Stimulated activated CD4-positive, alpha-beta T cell treated with anti-CD3 and anti-CD28 coated beads, TNF-alpha, amount 100 ng/mL, for 24 hours (primary cell): Measurements from ENCODE around the gene LRRTM1.

Source experiments
- DNase-seq, 3 experiments: peaks; one replicate each; pipeline ENCODE4 v3.0.0-alpha.2; 2020; ENCODE audit warnings: low read depth in 3 of 3

The LRRTM1 gene

GRCh38 chr2:80302314-80303005 lies 2.1 kb downstream of the LRRTM1 start:
- no peak for DNase-seq

DNA sequence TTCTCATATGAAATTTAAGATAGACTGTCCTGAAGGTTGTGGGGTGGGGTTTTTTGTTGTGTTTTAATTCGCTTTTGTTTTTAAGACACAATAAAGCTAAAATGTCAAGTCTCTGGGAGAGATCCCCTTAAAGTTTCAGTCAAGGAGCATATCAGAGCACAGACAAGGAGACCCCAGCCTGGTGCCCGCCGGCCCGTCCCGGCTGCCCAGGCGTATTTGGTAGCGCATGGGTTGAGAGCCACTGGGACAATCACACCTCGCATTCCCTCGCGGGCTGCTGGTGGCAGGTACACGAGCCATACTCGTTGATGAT lies 2.6 kb downstream of the LRRTM1 start:
- no peak for DNase-seq

- DNase-seq: no peak
Observed at GRCh38 chr2:80300954-80301353, 3.6 kb downstream of the LRRTM1 start.

GRCh38 chr2:80300346-80300745 lies 4.2 kb downstream of the LRRTM1 start:
- no peak for DNase-seq

- DNase-seq: no peak
Observed at GRCh38 chr2:80299661-80300060, 4.9 kb downstream of the LRRTM1 start.

DNA sequence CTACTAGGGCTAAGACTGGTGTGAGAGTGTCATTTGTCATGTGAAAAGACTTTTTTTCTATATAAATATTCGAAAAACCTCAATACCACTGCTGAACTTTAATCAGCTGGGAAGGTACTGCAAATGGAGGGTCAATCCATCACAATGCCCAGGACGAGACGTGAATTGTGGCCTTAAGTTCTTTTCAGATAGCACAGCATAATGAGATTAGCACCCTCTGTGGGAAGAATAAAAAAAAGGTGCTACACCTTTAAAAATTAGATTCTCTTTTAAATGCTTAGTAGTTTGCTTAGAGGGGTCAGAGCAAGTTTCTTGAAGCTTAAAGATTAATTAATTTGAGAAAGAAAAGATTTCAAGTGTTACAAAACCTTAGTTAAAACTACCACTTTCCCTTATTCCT lies 5.6 kb downstream of the LRRTM1 start:
- DNase-seq: no peak

GRCh38 chr2:80293039-80293438 lies 11.5 kb downstream of the LRRTM1 start:
- no peak for DNase-seq

GRCh38 chr2:80292474-80292873 lies 12.1 kb downstream of the LRRTM1 start:
- no peak for DNase-seq

- no peak for DNase-seq
Observed at GRCh38 chr2:80291656-80292055, 12.9 kb downstream of the LRRTM1 start.

DNA sequence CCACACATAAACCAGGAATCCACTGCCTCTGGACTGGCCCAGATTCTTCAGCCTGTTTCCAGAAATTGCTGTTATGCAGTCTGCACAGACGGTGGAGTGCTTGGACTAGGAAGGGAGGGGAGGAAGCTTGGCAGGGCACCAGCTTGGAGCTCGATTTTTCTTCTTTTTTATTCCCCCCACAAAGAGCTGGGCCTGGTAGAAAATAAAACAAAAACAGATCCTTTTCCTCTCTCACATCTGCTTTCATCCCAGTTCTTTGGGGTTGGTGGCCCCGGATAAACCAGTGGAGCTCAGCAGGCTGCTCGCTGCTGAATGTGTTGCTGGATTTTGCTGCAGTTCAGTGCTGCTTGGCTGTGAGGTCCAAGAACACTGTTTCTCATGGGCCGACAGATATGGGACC lies 16.0 kb downstream of the LRRTM1 start:
- no peak for DNase-seq

DNA sequence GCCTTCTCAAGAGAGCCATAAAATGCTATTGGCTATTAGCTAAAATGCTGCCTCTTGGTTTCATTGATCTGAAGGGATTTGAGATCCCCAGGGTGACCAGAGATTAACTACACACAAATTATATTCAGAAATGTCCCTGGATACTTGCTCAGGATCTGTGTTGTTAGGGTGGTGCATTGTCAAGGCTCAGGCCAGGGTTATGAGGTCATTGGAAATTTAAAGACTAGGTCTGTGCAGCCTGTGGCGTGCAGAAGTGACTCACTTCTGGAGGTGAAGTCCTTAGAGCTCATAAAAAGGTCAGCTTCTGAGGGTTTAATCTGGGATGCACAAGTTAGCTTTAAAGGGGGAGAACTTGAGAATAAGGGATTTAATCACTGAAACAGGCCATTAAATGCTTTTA lies 23.5 kb downstream of the LRRTM1 start:
- no peak for DNase-seq

- DNase-seq: no peak
Observed at GRCh38 chr2:80280598-80280997, 24.0 kb downstream of the LRRTM1 start.

DNA sequence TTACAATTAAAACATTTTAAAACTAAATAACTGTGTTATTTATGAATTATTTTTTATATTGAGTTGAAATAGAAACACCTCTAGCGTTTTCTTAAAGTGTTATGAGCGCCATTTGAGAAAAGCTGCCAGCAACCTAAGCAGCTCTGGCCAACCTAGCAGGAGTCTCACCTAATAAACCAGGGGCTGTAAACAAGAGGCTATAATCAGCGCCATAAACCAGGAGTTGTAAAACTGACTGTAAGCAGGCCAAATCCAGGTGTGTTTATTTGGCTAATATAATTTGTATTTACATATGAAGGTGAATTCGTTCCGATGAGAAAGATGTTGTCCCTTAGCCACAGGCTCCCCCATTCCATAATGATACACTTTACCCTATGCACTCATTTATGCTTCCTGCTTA lies 34.7 kb downstream of the LRRTM1 start:
- no peak for DNase-seq

GRCh38 chr2:80266231-80266630 lies 38.3 kb downstream of the LRRTM1 start:
- no peak for DNase-seq

GRCh38 chr2:80259292-80259691 lies 45.3 kb downstream of the LRRTM1 start:
- DNase-seq: no peak

DNA sequence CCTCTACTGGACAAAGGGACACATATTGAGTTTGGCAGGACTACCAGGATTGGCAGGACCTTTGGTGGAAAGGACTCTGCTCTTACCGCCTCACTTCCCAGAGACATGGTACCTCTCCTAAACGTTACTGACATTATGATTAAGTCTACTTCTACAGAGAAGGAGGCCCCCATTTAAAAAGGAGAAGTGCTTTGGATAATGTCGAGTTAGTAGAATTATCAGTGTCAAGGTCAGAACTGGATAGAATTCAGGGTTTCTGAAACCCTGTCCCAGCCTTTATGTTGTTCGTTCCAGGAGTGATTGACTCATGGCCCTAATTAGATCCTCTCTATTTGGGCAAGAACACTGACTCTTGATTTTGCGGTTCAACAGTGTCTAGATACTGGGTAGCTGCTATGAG lies 45.8 kb downstream of the LRRTM1 start:
- no peak for DNase-seq

DNA sequence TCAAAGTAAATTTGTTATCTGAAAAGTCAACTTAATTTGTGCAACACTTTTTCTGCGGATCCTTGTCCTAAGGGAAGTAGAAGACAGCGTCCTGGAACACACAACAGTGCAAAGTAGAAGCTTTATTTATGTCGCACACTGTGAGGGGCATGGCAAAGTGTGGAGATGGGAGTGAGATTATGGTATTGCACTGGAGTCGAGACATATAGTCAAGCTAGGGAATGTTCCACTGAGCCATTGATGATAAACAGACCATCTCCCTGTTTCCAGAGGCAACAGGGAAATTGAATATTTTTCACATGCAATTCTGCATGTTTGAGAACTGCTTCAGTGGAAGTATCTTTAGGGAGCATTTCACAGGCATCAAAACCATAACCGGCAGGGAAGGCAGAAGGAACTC lies 46.2 kb downstream of the LRRTM1 start:
- DNase-seq: no peak

- DNase-seq: no peak
Observed at GRCh38 chr2:80257450-80257849, 47.1 kb downstream of the LRRTM1 start.

GRCh38 chr2:80256782-80257167 lies 47.8 kb downstream of the LRRTM1 start:
- no peak for DNase-seq

DNA sequence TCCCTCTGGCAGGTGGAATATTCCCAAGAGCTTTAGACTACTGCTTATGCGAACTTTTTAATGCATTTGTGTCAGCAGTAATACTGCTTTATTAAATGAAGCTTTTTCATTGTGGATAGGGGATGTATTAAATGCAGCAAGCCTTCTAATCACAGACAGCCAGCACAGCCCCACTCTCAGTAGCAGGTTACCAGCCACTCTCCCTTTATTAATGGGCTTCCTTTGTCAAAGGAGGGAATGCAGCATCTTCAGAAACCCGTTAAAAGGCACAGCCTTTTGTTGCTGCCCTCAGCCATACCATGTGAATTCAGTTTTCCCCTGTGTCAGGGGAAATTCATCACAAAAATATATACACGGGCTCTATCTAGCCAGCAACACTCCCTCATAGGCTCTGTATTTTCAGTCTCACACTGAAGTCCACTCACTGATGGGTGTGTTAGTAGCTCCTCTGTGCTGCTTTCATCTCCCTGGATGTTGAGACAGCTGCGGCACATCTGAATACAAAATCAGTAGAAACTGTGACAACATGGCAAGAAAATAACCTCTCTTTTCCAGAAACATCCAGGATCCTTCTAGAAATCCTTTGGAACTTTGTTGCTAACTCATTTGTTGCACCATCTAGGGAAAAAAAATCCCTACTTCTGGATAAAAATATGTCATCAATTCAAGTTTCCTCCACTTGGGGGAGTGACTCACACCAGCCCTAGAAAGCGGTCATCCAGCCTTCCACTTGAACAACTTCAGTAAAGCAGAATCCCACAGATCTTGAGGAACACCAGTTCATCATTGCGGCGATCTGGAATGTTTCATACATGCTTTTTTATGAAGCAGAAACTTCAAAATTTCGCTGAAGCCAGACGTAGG lies 48.4 kb downstream of the LRRTM1 start:
- no peak for DNase-seq

DNA sequence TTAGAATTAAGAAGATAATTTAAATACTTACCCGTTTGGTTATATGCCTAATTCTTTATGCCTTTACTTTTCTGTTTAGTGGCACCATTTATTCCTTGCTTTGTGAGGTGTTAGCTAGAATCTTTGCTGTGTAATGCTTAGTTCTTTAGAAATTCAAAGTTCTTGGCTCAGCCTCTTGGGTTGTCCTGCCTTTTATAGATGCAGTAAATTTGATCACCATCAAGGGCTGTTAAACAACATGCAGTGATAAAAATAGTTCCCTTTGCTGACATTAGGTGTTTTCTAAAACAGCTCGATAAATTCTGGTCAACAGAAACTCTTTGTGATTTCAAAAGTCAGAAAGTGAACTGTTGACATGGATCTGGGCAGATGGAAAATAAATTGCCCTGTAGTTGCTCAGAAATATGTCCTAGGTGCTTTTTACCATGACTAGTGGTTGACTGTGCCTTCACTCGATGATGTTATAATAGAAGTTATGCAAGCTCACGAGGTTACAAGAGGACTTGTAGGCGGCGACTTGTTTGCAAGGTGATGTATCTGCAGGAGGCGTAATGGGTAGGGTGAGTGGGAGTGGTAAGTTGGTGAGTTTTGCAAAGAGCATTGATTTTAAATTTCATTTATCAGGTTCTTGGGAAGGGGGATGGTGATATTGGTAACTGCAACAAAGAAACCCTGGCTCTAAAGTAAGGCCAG lies 52.1 kb downstream of the LRRTM1 start:
- no peak for DNase-seq
